RWPE2 (cell line): ENCODE results near the gene RABGAP1L.

Experiments
- ATAC-seq: fragments of 200-7000 bp; cut with Tn5 transposase; 3 replicates; pipeline ENCODE4 v1.9.1; 2021; ENCODE audit warnings: low read depth
- DNase-seq: peaks from one replicate; pipeline ENCODE4 v3.0.0-alpha.2; 2020; ENCODE audit warnings: low spot score
- H3K27ac ChIP-seq: fragments of 450-650 bp; 2 replicates; pipeline ENCODE4 v1.5.1; 2017; ENCODE audit warnings: mild to moderate bottlenecking; ENCODE audit not compliant: poor library complexity, severe bottlenecking
- H3K27me3 ChIP-seq: fragments of 250-450 bp; sonication (Bioruptor Pico); 2 replicates; pipeline ENCODE4 v1.5.1; 2021; ENCODE audit warnings: mild to moderate bottlenecking, moderate library complexity; ENCODE audit not compliant: insufficient read depth, poor library complexity, severe bottlenecking
- H3K36me3 ChIP-seq: fragments of 250-450 bp; sonication (Bioruptor Pico); 2 replicates; pipeline ENCODE4 v1.5.1; 2020; ENCODE audit warnings: low read depth, mild to moderate bottlenecking, moderate library complexity
- H3K4me1 ChIP-seq: fragments of 250-450 bp; sonication (Bioruptor Pico); 2 replicates; pipeline ENCODE4 v1.5.1; 2021; ENCODE audit warnings: mild to moderate bottlenecking, moderate library complexity; ENCODE audit not compliant: insufficient read depth, poor library complexity, severe bottlenecking
- H3K4me3 ChIP-seq: fragments of 250-450 bp; sonication (Bioruptor Pico); 2 replicates; pipeline ENCODE4 v1.5.1; 2021; ENCODE audit warnings: mild to moderate bottlenecking, moderate library complexity; ENCODE audit not compliant: severe bottlenecking
- H3K9me3 ChIP-seq: fragments of 250-450 bp; sonication (Bioruptor Pico); 2 replicates; pipeline ENCODE4 v1.5.1; 2021; ENCODE audit warnings: mild to moderate bottlenecking, moderate library complexity; ENCODE audit not compliant: severe bottlenecking
- CTCF ChIP-seq: fragments of 450-650 bp; IDR thresholded peaks from one replicate; pipeline ENCODE4 v1.5.1; 2017; ENCODE audit warnings: mild to moderate bottlenecking, moderate library complexity; ENCODE audit not compliant: poor library complexity, severe bottlenecking

RABGAP1L gene

GRCh38 chr1:174875306-174875705, 716.0 kb downstream of the RABGAP1L start:
- Histone ChIP-seq H3K27ac (no peak overlapping the region), H3K9me3 (no peaks in the 10 kb centered on the region), H3K27me3 (no peaks in the 10 kb centered on the region), H3K4me3 (no peak overlapping the region), H3K4me1 (peaks cover 13% of the 10 kb centered on the region), H3K36me3 (no peaks in the 10 kb centered on the region)
- ATAC-seq (peak; percentile 88), DNase-seq (peak; percentile 57)
- no peak for TF ChIP-seq CTCF

GRCh38 chr1:174877208-174877673, 717.9 kb downstream of the RABGAP1L start:
- Histone ChIP-seq H3K4me1 (peaks cover 11% of the 10 kb centered on the region), H3K9me3 (peaks cover 1% of the 10 kb centered on the region), H3K27me3 (no peaks in the 10 kb centered on the region), H3K27ac (no peak overlapping the region), H3K36me3 (no peaks in the 10 kb centered on the region), H3K4me3 (no peak overlapping the region)
- DNase-seq (no peak), ATAC-seq (no peak)
- TF ChIP-seq CTCF, result no peak

GRCh38 chr1:174880171-174880570, 720.9 kb downstream of the RABGAP1L start:
- Histone ChIP-seq H3K36me3 (no peaks in the 10 kb centered on the region), H3K27me3 (no peaks in the 10 kb centered on the region), H3K4me3 (no peak overlapping the region), H3K9me3 (peaks cover 1% of the 10 kb centered on the region), H3K4me1 (peaks cover 8% of the 10 kb centered on the region), H3K27ac (no peak overlapping the region)
- ATAC-seq (no peak), DNase-seq (no peak)
- TF ChIP-seq CTCF, result no peak

GRCh38 chr1:174883409-174883808, 724.1 kb downstream of the RABGAP1L start:
- Histone ChIP-seq H3K27me3 (no peaks in the 10 kb centered on the region), H3K27ac (no peak overlapping the region), H3K4me3 (no peak overlapping the region), H3K36me3 (no peaks in the 10 kb centered on the region), H3K4me1 (no peaks in the 10 kb centered on the region), H3K9me3 (peaks cover 1% of the 10 kb centered on the region)
- no peak for TF ChIP-seq CTCF
- DNase-seq (no peak), ATAC-seq (peak; percentile 68)

GRCh38 chr1:174884038-174884437, 724.7 kb downstream of the RABGAP1L start:
- Histone ChIP-seq H3K27me3 (no peaks in the 10 kb centered on the region), H3K36me3 (no peaks in the 10 kb centered on the region), H3K9me3 (peaks cover 1% of the 10 kb centered on the region), H3K27ac (no peak overlapping the region), H3K4me3 (no peak overlapping the region), H3K4me1 (no peaks in the 10 kb centered on the region)
- DNase-seq, result no peak
- ATAC-seq, result no peak
- no peak for TF ChIP-seq CTCF
